Measurements from ENCODE around the gene RHCG.

DNA sequence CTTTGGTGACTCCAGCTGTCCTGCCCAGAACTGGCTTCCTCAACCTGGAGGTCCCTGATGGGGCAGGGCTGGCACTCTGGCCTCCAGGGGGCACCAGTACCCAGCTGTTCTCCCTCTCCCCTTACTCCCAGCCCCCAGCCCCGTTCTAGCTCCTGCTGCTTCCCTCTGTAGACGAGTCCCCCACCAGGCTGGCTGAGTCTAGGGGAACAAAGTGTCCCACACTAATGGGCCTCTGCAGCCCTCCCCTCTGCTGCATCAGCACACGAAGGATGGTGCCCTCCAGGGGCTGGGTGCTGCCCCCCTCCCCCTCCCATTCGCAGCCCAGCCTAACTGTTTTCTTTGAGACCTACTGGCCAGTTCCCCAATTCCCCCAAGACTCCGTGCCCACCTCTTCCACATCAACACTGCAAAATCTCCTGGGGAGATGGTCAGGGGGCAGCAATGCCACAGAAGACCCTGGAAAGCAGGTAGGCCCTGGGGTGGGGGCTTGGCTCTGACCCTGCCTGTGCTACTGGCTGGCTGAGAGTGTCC lies 4.2 kb downstream of the RHCG start:
- TF ChIP-seq EZH2 (optimal IDR thresholded peaks at IDR 0.05; ENCODE audit: low read depth, low read length): no peak
- TF ChIP-seq, protein P1, sequence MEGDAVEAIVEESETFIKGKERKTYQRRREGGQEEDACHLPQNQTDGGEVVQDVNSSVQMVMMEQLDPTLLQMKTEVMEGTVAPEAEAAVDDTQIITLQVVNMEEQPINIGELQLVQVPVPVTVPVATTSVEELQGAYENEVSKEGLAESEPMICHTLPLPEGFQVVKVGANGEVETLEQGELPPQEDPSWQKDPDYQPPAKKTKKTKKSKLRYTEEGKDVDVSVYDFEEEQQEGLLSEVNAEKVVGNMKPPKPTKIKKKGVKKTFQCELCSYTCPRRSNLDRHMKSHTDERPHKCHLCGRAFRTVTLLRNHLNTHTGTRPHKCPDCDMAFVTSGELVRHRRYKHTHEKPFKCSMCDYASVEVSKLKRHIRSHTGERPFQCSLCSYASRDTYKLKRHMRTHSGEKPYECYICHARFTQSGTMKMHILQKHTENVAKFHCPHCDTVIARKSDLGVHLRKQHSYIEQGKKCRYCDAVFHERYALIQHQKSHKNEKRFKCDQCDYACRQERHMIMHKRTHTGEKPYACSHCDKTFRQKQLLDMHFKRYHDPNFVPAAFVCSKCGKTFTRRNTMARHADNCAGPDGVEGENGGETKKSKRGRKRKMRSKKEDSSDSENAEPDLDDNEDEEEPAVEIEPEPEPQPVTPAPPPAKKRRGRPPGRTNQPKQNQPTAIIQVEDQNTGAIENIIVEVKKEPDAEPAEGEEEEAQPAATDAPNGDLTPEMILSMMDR (IDR thresholded peaks at IDR 0.05; ENCODE audit: low read length): peak; percentile 42
